Ureter (tissue), 1 donor: ENCODE measurements around the gene FSCN2. TPM values are rescaled to one million over a fixed set of nuclear protein-coding genes. Genes with fewer than 3 reads are reported as not detected.
"Not testable (repeated sequence)": the region's sequence is repeated elsewhere in the genome, so short reads cannot be mapped to it uniquely, and the experiment has no call there.

Experiments
- DNase-seq: peaks from one replicate; pipeline ENCODE4 v3.0.0-alpha.2; 2020; ENCODE audit warnings: low spot score
- total RNA-seq: library from RNA; stranded (reverse); gene quantifications from one replicate; pipeline ENCODE4 v1.2.4, GENCODE V29; 2023
- donor health status: DM: yes; HTN: yes; CAD: no.

The FSCN2 gene
- total RNA-seq, 1 donor from 2014 or later = 4.2 TPM

DNA sequence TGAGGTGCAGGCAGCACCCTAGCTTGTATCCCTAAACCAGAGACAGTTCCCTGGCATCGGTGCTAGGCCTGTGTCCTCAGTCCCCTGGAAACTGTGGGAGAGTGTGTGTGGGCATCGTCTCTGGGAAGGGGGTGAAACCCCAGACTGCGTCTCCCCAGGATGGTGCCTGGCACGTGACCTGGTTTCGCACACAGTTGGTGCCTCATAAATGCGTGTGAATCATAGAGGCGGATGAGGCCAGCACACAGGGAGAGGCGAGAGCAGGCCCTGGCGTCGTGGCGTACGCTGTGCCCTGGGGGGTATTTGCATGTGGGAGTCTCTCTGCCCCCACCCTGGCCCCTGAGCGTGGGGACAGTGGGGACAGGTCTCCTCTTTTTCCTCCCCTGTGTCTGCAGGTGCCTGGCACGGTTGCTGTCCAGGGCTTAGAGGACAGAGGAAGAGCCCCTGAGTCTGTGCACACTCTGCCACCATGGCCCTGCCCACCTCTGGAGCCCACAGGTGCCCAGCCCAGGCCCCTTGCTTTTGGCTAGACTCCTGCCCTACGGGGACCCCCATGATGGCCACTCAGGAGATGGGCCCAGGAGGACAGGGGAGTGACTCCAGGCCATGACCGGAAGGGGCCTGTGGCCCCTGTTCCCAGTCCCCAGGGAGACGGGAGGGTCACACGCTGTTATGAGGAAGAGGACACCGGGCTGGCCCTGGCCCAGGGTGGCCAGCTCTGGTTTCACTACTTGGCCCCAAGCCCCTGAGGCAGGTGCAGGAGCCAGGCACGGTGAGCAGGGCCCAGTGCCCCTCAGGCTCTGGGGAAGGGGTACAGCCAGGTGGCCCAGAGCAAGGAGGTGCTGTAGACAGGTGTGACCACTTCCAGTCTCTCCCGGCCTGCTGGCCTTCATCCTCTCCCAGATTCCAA is 1.3 kb upstream of the FSCN2 start:
- no peak for DNase-seq

DNA sequence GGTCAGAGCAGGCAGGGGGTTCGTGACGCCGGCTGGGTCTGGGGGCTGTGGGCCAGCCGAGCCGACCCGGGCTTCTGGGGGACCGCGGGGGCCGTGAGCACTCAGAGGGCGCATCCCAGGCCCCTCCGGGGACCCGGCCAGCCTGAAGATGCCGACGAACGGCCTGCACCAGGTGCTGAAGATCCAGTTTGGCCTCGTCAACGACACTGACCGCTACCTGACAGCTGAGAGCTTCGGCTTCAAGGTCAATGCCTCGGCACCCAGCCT is 140 bp downstream of the FSCN2 start:
- DNase-seq = no peak

DNA sequence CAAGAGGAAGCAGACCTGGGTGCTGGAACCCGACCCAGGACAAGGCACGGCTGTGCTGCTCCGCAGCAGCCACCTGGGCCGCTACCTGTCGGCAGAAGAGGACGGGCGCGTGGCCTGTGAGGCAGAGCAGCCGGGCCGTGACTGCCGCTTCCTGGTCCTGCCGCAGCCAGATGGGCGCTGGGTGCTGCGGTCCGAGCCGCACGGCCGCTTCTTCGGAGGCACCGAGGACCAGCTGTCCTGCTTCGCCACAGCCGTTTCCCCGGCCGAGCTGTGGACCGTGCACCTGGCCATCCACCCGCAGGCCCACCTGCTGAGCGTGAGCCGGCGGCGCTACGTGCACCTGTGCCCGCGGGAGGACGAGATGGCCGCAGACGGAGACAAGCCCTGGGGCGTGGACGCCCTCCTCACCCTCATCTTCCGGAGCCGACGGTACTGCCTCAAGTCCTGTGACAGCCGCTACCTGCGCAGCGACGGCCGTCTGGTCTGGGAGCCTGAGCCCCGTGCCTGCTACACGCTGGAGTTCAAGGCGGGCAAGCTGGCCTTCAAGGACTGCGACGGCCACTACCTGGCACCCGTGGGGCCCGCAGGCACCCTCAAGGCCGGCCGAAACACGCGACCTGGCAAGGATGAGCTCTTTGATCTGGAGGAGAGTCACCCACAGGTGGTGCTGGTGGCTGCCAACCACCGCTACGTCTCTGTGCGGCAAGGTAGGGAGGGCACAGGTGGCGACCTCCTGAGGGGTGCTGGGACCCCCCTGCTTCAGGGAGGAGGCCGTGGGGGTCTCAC is 667 bp downstream of the FSCN2 start:
- no peak for DNase-seq

DNA sequence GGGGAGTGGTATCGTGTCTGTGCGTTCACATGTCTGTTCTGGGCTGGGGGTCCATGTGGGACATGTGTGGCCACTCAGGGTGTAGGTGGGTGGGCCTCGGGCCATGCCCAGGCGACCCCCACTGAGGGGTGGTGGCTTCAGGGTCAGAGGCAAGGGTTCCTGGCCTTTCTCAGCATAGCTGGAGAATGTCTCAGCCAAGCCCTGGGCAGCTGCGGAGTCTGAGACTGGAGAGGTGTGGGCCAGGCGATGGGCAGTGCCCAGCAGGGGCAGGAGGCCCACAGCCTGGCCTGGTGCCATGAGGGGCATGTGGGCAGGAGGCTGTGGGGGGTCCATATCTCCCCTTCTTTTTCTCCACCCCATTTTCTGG is 1.2 kb downstream of the FSCN2 start:
- DNase-seq = no peak

DNA sequence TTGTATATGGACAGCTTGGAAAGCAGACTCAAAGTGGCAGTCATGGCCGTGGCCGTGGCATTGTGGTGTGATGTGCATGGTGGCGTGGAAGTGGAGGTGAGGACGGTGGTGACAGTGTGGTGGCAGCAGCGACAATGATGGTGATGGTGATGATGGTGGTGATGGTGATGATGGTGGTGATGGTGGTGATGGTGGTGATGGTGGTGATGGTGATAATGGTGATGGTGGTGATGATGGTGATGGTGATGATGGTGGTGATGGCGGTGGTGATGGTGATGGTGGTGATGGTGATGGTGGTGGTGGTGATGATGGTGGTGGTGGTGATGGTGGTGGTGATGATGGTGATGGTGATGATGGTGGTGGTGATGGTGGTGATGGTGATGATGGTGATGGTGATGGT is 2.8 kb downstream of the FSCN2 start:
- not testable (repeated sequence) for DNase-seq

DNA sequence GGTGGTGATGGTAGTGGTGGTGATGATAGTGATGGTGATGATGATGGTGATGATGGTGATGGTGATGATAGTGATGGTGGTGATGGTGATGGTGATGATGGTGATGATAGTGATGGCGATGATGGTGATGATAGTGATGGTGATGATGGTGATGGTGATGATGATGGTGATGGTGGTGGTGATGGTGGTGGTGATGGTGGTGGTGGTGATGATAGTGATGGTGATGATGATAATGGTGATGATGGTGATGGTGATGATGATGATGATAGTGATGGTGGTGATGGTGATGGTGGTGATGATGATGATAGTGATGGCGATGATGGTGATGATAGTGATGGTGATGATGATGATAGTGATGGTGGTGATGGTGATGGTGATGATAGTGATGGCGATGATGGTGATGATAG is 3.8 kb downstream of the FSCN2 start:
- DNase-seq = not testable (repeated sequence)

DNA sequence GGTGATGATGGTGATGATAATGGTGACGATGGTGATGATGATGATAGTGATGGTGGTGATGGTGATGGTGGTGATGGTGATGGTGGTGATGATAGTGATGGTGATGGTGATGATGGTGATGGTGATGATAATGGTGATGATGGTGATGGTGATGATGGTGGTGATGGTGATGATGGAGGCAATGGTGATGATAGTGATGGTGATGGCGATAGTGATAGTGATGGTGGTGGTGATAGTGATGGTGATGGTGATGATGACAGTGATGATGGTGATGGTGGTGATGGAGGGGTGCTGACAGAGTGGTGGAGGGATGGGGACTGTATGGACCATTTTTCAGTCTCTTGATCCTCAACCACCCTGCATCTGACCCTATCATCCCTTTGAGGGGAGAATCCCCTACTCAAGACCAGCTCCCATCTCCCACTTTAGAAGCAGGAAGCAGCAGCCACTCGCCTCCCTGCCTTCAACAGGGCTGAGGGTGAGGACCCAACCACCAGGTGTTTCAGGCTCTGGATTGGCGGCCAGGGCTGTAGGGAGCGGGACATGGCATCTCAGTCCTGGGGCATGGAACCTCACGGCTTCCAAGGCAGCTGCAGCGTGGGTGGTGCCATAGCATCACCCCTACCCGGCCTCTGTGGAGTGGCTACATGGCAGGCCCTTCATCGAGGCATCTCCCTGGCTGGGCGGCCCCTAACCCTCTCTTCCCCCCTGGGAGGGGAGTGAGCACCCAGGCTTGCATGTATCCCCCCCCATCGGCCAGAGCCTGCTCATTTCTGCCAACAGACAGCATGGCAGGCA is 4.5 kb downstream of the FSCN2 start:
- no peak for DNase-seq

DNA sequence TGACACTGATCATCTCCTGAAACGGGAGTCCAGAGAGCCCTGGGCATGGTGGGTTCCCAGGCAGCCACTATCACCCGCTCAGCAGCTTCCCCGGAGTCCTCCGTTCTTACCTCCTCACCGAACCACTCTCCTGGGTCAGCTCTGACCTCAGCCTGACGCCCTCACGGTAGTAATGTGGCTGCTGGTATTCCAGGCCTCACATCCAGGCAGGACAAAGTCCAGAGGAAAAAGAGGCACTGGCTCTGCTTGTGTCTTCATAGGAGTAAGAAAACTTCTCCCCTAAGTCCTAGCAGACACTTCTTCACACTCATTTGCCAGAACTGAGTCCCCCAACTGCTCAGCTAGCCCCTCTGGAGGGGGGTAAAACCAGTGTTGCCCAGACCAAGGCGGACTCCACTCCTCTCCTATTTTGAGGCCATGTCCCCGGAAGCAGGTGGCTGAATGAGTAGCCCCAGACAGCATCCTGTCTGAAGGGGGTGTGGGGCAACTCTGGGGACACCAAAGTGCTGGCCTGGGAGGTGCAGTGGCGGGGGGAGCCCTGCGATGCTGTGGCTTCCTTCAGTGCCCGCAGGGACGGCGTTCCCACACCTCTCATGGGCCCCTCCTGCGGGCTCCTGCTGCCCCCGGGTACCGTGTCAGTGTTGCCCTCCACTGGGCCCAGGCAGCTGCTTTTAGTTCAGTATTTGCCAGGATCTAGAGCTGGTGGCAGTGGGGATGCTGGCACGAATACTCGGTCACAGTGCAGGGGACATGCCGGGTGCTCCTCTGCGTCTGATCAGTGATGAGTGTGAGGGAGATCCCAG is 5.4 kb downstream of the FSCN2 start:
- DNase-seq = no peak

DNA sequence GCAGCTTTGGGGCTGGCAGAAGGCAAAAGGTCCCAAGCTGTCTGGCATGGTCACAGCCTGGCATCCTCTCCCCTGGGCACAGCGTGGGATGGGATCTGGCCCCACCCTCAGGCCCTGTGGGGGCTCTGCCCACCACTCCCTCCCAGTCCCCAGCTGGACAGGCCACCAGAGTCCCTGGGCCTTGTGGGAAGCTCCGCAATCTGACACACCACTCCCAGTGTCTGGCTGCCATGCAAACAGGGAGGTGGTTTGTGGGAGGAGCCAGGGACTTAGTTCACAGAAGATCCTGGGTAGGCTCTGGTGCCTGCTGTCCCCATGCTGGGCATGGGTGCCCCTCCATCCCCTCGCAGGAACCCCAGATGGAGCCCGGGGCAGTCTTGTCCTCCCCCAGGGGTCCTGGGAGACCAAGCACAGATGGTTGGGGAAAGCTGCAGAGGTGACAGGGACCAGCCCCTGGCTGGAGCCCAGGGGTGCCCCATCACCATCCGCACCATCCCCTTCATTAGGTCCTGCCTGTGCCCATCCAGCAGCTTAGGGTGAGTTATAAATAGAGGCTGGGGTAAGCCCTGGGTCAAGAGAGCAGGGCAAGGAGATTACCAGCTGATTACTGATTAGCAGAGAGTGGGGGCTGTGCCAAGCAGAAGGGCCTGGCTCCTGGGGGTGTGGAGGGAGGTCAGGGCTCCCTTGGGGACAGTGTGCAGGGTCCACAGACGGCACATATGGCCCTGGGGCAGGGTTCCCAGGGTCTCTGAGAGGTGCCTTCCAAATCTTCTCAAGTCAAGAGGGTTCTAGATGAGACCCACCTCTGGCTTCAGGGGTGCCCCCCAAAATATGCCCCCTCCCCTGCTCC is 6.2 kb downstream of the FSCN2 start:
- no peak for DNase-seq

DNA sequence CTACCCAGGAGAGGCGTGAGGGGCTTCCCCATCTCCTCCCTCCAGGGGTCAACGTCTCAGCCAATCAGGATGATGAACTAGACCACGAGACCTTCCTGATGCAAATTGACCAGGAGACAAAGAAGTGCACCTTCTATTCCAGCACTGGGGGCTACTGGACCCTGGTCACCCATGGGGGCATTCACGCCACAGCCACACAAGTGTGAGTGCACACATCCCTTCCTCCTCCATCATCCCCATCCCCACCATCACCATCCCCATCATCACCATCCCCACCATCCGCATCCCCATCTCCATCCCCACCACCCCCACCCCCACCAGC is 6.8 kb downstream of the FSCN2 start:
- no peak for DNase-seq

DNA sequence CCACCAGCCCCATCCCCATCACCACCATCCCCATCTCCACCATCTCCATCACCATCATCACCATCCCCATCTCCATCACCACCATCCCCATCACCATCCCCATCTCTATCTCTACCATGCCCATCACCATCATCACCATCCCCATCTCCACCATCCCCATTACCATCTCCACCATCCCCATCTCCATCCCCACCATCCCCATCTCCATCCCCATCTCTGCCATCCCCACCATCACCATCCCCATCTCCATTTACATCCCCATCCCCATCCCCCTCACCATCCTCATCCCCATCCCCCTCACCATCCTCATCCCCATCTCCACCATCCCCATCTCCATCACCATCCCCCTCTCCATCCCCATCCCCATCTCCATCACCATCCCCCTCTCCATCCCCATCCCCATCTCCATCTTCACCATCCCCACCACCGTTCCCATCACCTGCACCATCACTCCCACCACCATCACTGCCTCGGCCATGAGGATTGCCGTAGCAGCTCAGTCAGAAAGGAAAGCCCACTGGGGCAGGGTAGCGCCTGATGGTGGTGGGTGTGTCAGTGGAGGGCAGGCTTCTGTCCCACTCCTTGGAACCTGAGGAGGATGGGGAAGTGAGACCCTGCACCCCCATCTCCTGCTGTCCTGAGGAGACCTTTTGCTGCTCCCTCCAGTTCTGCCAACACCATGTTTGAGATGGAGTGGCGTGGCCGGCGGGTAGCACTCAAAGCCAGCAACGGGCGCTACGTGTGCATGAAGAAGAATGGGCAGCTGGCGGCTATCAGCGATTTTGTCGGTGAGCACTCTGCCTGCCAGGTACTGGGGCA is 7.5 kb downstream of the FSCN2 start:
- DNase-seq = no peak

DNA sequence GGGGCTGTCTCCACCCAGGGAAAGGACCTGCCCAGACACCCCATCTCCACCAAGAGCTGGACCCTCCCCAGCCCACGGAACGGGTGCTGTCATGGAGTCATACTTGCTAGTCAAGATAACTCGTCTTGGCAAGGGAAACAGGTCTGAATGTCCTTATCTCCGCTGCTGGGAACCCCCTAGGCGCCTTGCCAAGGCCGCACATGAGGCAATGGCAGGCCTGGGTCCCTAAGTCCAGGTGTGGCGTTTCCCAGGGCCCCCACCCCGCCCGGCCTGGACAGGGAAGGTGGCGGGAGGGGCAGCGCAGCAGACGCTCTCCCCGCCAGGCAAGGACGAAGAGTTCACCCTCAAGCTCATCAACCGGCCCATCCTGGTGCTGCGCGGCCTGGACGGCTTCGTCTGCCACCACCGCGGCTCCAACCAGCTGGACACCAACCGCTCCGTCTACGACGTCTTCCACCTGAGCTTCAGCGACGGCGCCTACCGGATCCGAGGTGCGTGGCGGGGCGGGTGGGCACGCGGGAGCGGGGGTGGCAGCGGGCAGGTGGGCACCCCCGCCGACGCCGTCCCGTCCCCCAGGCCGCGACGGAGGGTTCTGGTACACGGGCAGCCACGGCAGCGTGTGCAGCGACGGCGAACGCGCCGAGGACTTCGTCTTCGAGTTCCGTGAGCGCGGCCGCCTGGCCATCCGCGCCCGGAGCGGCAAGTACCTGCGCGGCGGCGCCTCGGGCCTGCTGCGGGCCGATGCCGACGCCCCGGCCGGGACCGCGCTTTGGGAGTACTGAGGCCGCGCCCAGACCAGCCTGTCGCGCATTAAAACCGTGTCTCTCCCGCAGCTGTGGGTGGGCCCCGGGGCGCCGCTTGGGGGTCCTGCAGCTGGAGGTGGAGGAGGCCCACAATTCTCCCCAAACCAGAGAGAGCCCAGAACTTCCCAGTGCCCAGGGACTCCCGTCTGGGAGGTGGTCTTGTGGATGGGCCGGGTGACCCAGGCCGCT is 8.4 kb downstream of the FSCN2 start:
- no peak for DNase-seq

DNA sequence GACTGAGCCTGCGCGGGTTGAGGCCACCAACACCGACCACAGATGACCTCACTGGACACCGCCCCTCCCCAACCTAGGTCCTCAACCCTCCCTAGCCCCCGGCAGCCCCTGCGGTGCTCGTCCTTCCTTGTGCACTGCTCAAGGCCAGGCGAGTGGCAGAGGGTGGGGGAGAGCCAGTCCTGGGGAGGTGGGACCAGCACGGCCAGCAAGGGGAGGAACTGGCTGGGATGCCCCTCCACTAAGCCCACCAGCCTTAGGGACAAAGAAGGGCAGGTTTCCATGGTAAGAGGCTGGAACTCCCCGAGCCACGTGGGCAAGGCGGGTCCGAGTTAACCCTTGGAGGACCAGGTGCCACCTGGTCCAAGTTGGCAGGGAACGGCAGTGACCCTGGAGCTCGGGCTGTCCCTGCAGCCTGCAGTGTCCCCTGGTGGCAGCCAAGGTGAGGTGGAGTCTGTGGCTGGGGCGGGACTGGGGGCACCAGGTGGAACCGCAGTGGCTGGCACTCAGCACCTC is 9.2 kb downstream of the FSCN2 start:
- no peak for DNase-seq

DNA sequence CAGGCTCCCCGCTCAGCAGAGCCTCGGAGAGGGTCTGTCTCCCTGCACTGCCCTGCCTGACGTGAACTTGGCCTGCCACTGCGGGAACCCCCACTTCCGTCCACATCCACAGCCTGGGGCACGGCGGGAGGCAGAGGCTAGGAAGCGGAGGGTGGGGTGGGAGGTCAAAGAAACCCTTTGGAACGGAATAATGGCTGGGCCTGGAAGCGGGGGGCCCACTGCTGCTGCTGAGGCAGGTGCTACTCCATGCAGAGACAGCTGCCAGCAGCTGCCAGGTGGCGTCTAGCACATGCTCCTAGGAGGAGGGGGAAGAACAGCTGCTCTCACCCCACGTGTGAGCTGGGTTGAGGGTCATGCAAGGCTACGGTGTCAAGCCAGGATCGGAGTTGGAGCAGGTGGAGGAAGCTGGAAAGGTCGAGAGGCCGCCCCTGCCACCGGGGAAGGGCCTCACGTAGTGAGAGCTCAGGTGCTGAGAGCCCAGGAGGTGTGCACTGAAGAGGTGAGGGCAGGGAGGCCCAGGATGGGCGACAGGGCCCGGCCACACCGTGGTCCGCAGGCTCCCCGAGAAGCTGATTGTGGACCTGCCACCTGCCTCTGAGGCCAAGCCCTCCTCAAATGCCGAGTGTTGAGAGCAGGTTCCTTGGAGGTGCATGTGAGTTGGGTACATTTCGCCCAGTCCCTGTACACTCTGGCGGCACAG is 9.8 kb downstream of the FSCN2 start:
- no peak for DNase-seq

DNA sequence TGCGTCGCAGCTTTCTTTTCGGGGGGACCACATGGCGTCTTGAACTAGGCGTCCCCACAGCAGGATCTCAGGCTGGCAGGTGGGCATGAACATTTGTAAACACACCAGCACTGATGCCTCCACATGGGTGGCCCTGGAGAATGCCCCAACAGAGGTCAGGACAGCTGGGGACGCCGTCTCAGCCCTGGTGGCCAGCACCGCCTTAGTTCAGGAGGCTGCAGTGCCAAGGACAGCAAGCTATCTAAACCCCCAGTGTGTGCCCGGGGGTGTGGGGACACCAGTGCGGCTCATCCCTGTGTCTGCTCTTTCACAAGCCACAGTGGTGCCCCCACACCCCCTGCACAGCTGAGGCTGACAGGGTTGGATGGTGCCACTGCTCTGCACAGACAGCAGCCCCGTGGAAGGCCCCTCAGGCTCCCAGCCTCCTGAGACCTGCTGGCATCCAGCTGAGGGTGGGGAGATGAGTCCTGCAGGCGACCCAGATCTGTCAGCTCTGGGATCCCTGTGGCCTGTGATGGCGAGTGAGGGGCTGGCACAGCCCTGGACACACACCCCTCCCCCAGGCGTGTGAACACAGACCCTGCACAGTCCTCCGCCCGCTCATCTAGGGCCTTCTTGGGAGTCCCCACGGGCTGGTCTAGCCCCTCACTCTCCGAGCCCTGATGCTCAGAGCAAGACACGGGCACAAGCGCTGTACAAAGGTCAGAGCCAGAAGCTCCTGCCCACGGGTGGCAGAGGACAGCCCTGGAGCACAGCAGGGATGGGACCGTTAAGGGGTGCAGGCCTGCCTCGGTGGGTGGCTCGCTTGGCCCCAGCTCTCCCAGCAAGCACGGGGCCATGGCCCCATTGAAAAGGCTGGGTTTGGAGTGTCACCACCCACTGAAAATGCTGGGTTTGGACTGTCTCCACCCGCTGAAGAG is 10.7 kb downstream of the FSCN2 start:
- DNase-seq = no peak

DNA sequence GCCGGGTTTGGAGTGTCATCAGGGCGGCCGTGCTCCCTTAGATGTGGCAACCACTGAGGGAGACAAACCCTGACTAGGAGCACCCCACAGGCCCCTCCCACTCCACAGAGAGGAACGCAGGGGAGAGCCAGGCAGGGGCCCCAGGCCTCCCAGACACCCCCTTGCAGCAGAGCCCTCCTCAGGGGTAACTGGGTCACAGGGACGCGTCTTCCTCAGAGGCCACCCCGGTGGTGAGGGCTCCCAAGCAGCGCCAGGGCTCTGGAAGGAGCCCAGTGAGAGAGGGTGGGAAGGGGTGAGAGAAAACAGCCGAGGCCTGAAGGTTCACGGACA is 11.4 kb downstream of the FSCN2 start:
- no peak for DNase-seq
